Measurements from ENCODE around the gene CACNA1D.

DNA sequence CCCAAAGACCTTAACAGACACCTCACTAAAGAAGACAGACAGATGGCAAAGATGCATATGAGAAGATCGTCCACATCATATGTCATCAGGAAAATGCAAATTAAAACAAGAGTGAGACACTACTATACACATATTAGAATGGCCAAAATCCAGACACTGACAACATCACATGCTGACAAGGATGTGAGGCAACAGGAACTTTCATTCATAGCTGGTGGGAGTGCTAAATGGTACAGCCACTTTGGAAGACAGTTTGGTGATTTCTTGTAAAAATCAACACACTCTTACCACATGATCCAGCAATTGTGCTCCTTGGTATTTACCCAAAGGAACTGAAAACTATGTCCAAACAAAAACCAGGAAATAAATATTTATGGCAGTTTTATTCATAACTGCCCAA lies 334.2 kb downstream of the CACNA1D start:
- TF ChIP-seq POLR2A (conservative IDR thresholded peaks at IDR 0.05), result no peak
- TF ChIP-seq, protein P1, sequence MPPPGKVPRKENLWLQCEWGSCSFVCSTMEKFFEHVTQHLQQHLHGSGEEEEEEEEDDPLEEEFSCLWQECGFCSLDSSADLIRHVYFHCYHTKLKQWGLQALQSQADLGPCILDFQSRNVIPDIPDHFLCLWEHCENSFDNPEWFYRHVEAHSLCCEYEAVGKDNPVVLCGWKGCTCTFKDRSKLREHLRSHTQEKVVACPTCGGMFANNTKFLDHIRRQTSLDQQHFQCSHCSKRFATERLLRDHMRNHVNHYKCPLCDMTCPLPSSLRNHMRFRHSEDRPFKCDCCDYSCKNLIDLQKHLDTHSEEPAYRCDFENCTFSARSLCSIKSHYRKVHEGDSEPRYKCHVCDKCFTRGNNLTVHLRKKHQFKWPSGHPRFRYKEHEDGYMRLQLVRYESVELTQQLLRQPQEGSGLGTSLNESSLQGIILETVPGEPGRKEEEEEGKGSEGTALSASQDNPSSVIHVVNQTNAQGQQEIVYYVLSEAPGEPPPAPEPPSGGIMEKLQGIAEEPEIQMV (tag; conservative IDR thresholded peaks at IDR 0.05; ENCODE audit: low read depth), result no peak

All from K562 (cell line).